RWPE2 (cell line): ENCODE measurements around the gene INHBB.

Source experiments
- ATAC-seq: fragments of 200-7000 bp; cut with Tn5 transposase; 3 replicates; pipeline ENCODE4 v1.9.1; 2021; ENCODE audit warnings: low read depth
- DNase-seq: peaks from one replicate; pipeline ENCODE4 v3.0.0-alpha.2; 2020; ENCODE audit warnings: low spot score
- H3K27ac ChIP-seq: fragments of 450-650 bp; 2 replicates; pipeline ENCODE4 v1.5.1; 2017; ENCODE audit warnings: mild to moderate bottlenecking; ENCODE audit not compliant: poor library complexity, severe bottlenecking
- H3K27me3 ChIP-seq: fragments of 250-450 bp; sonication (Bioruptor Pico); 2 replicates; pipeline ENCODE4 v1.5.1; 2021; ENCODE audit warnings: mild to moderate bottlenecking, moderate library complexity; ENCODE audit not compliant: insufficient read depth, poor library complexity, severe bottlenecking
- H3K36me3 ChIP-seq: fragments of 250-450 bp; sonication (Bioruptor Pico); 2 replicates; pipeline ENCODE4 v1.5.1; 2020; ENCODE audit warnings: low read depth, mild to moderate bottlenecking, moderate library complexity
- H3K4me1 ChIP-seq: fragments of 250-450 bp; sonication (Bioruptor Pico); 2 replicates; pipeline ENCODE4 v1.5.1; 2021; ENCODE audit warnings: mild to moderate bottlenecking, moderate library complexity; ENCODE audit not compliant: insufficient read depth, poor library complexity, severe bottlenecking
- H3K4me3 ChIP-seq: fragments of 250-450 bp; sonication (Bioruptor Pico); 2 replicates; pipeline ENCODE4 v1.5.1; 2021; ENCODE audit warnings: mild to moderate bottlenecking, moderate library complexity; ENCODE audit not compliant: severe bottlenecking
- H3K9me3 ChIP-seq: fragments of 250-450 bp; sonication (Bioruptor Pico); 2 replicates; pipeline ENCODE4 v1.5.1; 2021; ENCODE audit warnings: mild to moderate bottlenecking, moderate library complexity; ENCODE audit not compliant: severe bottlenecking
- TF ChIP-seq, protein P1 (sequence below): fragments of 450-650 bp; IDR thresholded peaks from one replicate; pipeline ENCODE4 v1.5.1; 2017; ENCODE audit warnings: mild to moderate bottlenecking, moderate library complexity; ENCODE audit not compliant: poor library complexity, severe bottlenecking

The INHBB gene

DNA sequence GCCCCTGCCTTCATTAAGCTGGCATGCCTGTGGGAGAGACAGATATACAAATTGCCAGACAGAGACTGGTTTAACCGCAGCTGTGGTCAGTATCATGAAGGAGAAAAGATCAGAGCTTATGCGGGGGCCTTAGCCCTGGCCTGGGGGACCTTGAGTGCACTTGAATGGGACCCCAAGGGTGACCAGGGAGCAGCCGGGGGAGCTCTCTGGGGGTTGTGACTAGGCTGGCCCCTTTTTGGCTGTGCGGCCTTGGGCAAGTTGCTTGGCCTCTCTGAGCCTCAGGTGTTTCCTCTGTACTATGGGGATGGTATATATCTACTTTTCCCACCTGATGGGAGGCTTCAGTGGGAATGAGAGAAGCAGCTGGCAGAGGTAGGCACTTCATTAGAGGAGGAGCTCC is 35.7 kb downstream of the INHBB start:
- no peak for ATAC-seq
- Histone ChIP-seq H3K27me3 (no peaks in the 10 kb centered on the region), H3K36me3 (no peaks in the 10 kb centered on the region), H3K27ac (no peak overlapping the region), H3K9me3 (no peaks in the 10 kb centered on the region), H3K4me3 (no peak overlapping the region), H3K4me1 (no peaks in the 10 kb centered on the region)
- DNase-seq: no peak
- TF ChIP-seq, protein P1, sequence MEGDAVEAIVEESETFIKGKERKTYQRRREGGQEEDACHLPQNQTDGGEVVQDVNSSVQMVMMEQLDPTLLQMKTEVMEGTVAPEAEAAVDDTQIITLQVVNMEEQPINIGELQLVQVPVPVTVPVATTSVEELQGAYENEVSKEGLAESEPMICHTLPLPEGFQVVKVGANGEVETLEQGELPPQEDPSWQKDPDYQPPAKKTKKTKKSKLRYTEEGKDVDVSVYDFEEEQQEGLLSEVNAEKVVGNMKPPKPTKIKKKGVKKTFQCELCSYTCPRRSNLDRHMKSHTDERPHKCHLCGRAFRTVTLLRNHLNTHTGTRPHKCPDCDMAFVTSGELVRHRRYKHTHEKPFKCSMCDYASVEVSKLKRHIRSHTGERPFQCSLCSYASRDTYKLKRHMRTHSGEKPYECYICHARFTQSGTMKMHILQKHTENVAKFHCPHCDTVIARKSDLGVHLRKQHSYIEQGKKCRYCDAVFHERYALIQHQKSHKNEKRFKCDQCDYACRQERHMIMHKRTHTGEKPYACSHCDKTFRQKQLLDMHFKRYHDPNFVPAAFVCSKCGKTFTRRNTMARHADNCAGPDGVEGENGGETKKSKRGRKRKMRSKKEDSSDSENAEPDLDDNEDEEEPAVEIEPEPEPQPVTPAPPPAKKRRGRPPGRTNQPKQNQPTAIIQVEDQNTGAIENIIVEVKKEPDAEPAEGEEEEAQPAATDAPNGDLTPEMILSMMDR: no peak

GRCh38 chr2:120382541-120383144 is 36.7 kb downstream of the INHBB start:
- H3K9me3 ChIP-seq: no peaks in the 10 kb centered on the region
- ATAC-seq: no peak
- no peak overlapping the region for H3K4me3 ChIP-seq
- H3K36me3 ChIP-seq: no peaks in the 10 kb centered on the region
- no peak for DNase-seq
- TF ChIP-seq, protein P1: no peak
- H3K27ac ChIP-seq: no peak overlapping the region
- no peaks in the 10 kb centered on the region for H3K27me3 ChIP-seq
- H3K4me1 ChIP-seq: no peaks in the 10 kb centered on the region

- TF ChIP-seq, protein P1: no peak
- no peak for ATAC-seq
- H3K36me3 ChIP-seq: no peaks in the 10 kb centered on the region
- no peak overlapping the region for H3K27ac ChIP-seq
- no peak for DNase-seq
- no peaks in the 10 kb centered on the region for H3K9me3 ChIP-seq
- no peaks in the 10 kb centered on the region for H3K27me3 ChIP-seq
- H3K4me1 ChIP-seq: no peaks in the 10 kb centered on the region
- no peak overlapping the region for H3K4me3 ChIP-seq
These were observed 37.3 kb downstream of the INHBB start for GRCh38 chr2:120383191-120383590.

GRCh38 chr2:120383631-120384340 is 37.9 kb downstream of the INHBB start:
- Histone ChIP-seq H3K4me1 (no peaks in the 10 kb centered on the region), H3K36me3 (no peaks in the 10 kb centered on the region), H3K9me3 (no peaks in the 10 kb centered on the region), H3K4me3 (no peak overlapping the region), H3K27me3 (no peaks in the 10 kb centered on the region), H3K27ac (no peak overlapping the region)
- no peak for DNase-seq
- TF ChIP-seq, protein P1: no peak
- no peak for ATAC-seq
